CD4-positive, alpha-beta T cell treated with Interferon alpha-2 for 1 hour (primary cell): ENCODE results near the gene FLT1.

Experiments used
- DNase-seq, 2 donors: peaks; one replicate each; pipeline ENCODE4 v3.0.0-alpha.2; 2020 to 2022

The FLT1 gene

GRCh38 chr13:28338006-28338574 is 156.8 kb downstream of the FLT1 start:
- DNase-seq, result no peak

GRCh38 chr13:28337166-28338005 is 157.5 kb downstream of the FLT1 start:
- DNase-seq, result no peak

GRCh38 chr13:28336193-28336657 is 158.7 kb downstream of the FLT1 start:
- DNase-seq, result no peak

GRCh38 chr13:28333204-28333881 is 161.6 kb downstream of the FLT1 start:
- DNase-seq, result no peak

GRCh38 chr13:28329395-28330158 is 165.4 kb downstream of the FLT1 start:
- no peak for DNase-seq

- DNase-seq, result no peak
These were observed 166.7 kb downstream of the FLT1 start for GRCh38 chr13:28328271-28328607.

GRCh38 chr13:28327373-28328270 is 167.3 kb downstream of the FLT1 start:
- no peak for DNase-seq

- DNase-seq, result no peak
These were observed 168.9 kb downstream of the FLT1 start for GRCh38 chr13:28326056-28326455.

GRCh38 chr13:28325022-28325421 is 169.9 kb downstream of the FLT1 start:
- DNase-seq, result no peak

- peak; percentile 57 to 61 for DNase-seq
These were observed 170.6 kb downstream of the FLT1 start for GRCh38 chr13:28324181-28324789.

- no peak for DNase-seq
These were observed 172.5 kb downstream of the FLT1 start for GRCh38 chr13:28322256-28322905.

GRCh38 chr13:28321756-28322155 is 173.2 kb downstream of the FLT1 start:
- DNase-seq, result no peak

- DNase-seq, result no peak
These were observed 173.9 kb downstream of the FLT1 start for GRCh38 chr13:28320884-28321574.

GRCh38 chr13:28320209-28320608 is 174.7 kb downstream of the FLT1 start:
- DNase-seq, result no peak

GRCh38 chr13:28319528-28319927 is 175.4 kb downstream of the FLT1 start:
- no peak for DNase-seq

GRCh38 chr13:28318496-28318895 is 176.4 kb downstream of the FLT1 start:
- no peak for DNase-seq

GRCh38 chr13:28316836-28317235 is 178.1 kb downstream of the FLT1 start:
- DNase-seq, result no peak

- no peak for DNase-seq
These were observed 178.8 kb downstream of the FLT1 start for GRCh38 chr13:28316129-28316528.

- no peak for DNase-seq
These were observed 180.0 kb downstream of the FLT1 start for GRCh38 chr13:28314879-28315278.

- no peak for DNase-seq
These were observed 181.3 kb downstream of the FLT1 start for GRCh38 chr13:28313579-28313978.

GRCh38 chr13:28306325-28306724 is 188.6 kb downstream of the FLT1 start:
- DNase-seq, result no peak
